K562 (cell line): ENCODE data around the gene KCNK4. TPM values are rescaled to one million over a fixed set of nuclear protein-coding genes. Genes with fewer than 3 reads are reported as not detected.

Experiments used
- ATAC-seq: fragments of 200-7000 bp; cut with Tn5 transposase; 3 replicates; pipeline ENCODE4 v1.9.1; 2020; ENCODE audit warnings: moderate library complexity
- BruUV-seq: library from RNA; stranded (reverse); fragments of 400-500 nt; replicated peaks from 2 replicates; lab custom pipeline; 2021; lab: Mats Ljungman, UMichigan
- CTCF ChIA-PET: fragments of 300-600 bp; formaldehyde crosslinking; extraction: SDS; loops from one replicate; lab custom pipeline; 2021; ENCODE audit warnings: low intra/inter-chr PET ratio; lab: Yijun Ruan, JAX
- POLR2A ChIA-PET: fragments of 300-600, 350-650 bp; sonication (Branson Sonifier 250); formaldehyde crosslinking; extraction: SDS; loops from one replicate; lab custom pipeline; 2021; ENCODE audit warnings: antibody characterized with exemption, inconsistent platforms; lab: Yijun Ruan, JAX
- DNase-seq, 4 experiments: peaks; one replicate each; pipeline versions ENCODE4 v3.0.0 to v3.0.0-alpha.2; 2011 to 2018; ENCODE audit warnings: low spot score in 3 of 4, mixed read lengths in 3 of 4; ENCODE audit errors: extremely low read depth in 1 of 4
- FAIRE-seq: peaks from 2 replicates; lab custom pipeline; 2011; peaks lifted over from hg19 to GRCh38; lab: Jason Lieb, UNC
- H2AFZ ChIP-seq: 2 replicates; pipeline ENCODE4 v1.6.0; 2011; ENCODE audit warnings: low read depth, low read length, control low read depth, inconsistent platforms
- H3K27ac ChIP-seq: fragments of 200-600 bp; 3 replicates; pipeline ENCODE4 v1.8.0; 2011; ENCODE audit warnings: low read depth, mild to moderate bottlenecking, control low read depth, inconsistent platforms, low read length, moderate library complexity, mixed read lengths; ENCODE audit errors: extremely low read depth
- H3K27me3 ChIP-seq, 2 experiments: fragments of 300-600 bp in 1 of 2; 2 replicates in 1 of 2; 3 replicates in 1 of 2; pipeline versions ENCODE4 v1.6.0 to v1.8.0; 2011; ENCODE audit warnings: inconsistent platforms in 2 of 2, low read length in 2 of 2, mild to moderate bottlenecking in 1 of 2, mixed read lengths in 1 of 2, moderate library complexity in 1 of 2; ENCODE audit not compliant: control insufficient read depth in 2 of 2, insufficient read depth in 2 of 2
- H3K36me3 ChIP-seq: fragments of 300-600 bp; 3 replicates; pipeline ENCODE4 v1.8.0; 2011; ENCODE audit warnings: mild to moderate bottlenecking, low read length, inconsistent platforms; ENCODE audit not compliant: control insufficient read depth, insufficient read depth
- H3K4me1 ChIP-seq, 2 experiments: fragments of 200-600 bp in 1 of 2; replicated peaks in 1 of 2; 2 replicates in 1 of 2; 3 replicates in 1 of 2; pipeline versions ENCODE4 v1.5.1 to v1.8.0; 2011; ENCODE audit warnings: inconsistent platforms in 2 of 2, low read length in 2 of 2, mild to moderate bottlenecking in 1 of 2, mixed read lengths in 1 of 2, moderate library complexity in 1 of 2; ENCODE audit not compliant: control insufficient read depth in 2 of 2, insufficient read depth in 2 of 2
- H3K4me2 ChIP-seq: 2 replicates; pipeline ENCODE4 v1.6.1; 2011; ENCODE audit warnings: low read length, control low read depth, inconsistent platforms, mixed read lengths; ENCODE audit not compliant: insufficient read depth
- H3K4me3 ChIP-seq: fragments of 200-600 bp; sonication (generic), shearing (Covaris generic); 2 replicates; pipeline ENCODE4 v1.5.1; 2016; ENCODE audit warnings: control low read depth, inconsistent platforms
- H3K79me2 ChIP-seq: fragments of 200-600 bp; 3 replicates; pipeline ENCODE4 v1.8.0; 2011; ENCODE audit warnings: low read length, inconsistent platforms; ENCODE audit not compliant: control insufficient read depth, insufficient read depth
- H3K9ac ChIP-seq, 2 experiments: 2 replicates each; pipeline versions ENCODE4 v1.6.0 to v1.6.1; 2011; ENCODE audit warnings: low read depth in 2 of 2, low read length in 2 of 2, control low read depth in 1 of 2, inconsistent platforms in 1 of 2, mild to moderate bottlenecking in 1 of 2, mixed read lengths in 1 of 2; ENCODE audit not compliant: insufficient read depth in 1 of 2
- H3K9me1 ChIP-seq: one replicate; pipeline ENCODE4 v1.6.0; 2011; ENCODE audit warnings: inconsistent platforms, mild to moderate bottlenecking, low read length, moderate library complexity; ENCODE audit not compliant: control insufficient read depth, insufficient read depth
- H3K9me3 ChIP-seq: replicated peaks from 2 replicates; pipeline ENCODE4 v1.5.1; 2011; ENCODE audit warnings: low read depth, low read length, inconsistent platforms; ENCODE audit not compliant: control insufficient read depth, insufficient read depth
- H4K20me1 ChIP-seq: replicated peaks from 2 replicates; pipeline ENCODE4 v1.6.1; 2011; ENCODE audit warnings: low read length, inconsistent platforms, mixed read lengths; ENCODE audit not compliant: control insufficient read depth, insufficient read depth
- BHLHE40 ChIP-seq: IDR thresholded peaks from 2 replicates; pipeline ENCODE4 v1.6.1; 2011; ENCODE audit warnings: low read length, improper control_type of control experiment
- CTBP1 ChIP-seq: fragments of 450-650 bp; IDR thresholded peaks from 2 replicates; pipeline ENCODE4 v1.6.1; 2016; ENCODE audit warnings: borderline replicate concordance
- ESRRA ChIP-seq: fragments of 450-650 bp; IDR thresholded peaks from 2 replicates; pipeline ENCODE4 v1.6.1; 2014; ENCODE audit warnings: low read depth, mild to moderate bottlenecking, moderate library complexity, borderline replicate concordance
- POLR2G ChIP-seq: fragments of 200-400 bp; formaldehyde crosslinking; IDR thresholded peaks from 2 replicates; pipeline ENCODE4 v1.6.1; 2017; ENCODE audit warnings: low read depth, mild to moderate bottlenecking, antibody characterized with exemption, low read length, moderate library complexity
- RBFOX2 ChIP-seq: fragments of 200-400 bp; formaldehyde crosslinking; IDR thresholded peaks from 2 replicates; pipeline ENCODE4 v1.6.1; 2017; ENCODE audit warnings: low read depth, mild to moderate bottlenecking, low read length, moderate library complexity
- RHOXF2B ChIP-seq: fragments of 250-450 bp; sonication (Bioruptor Pico); conservative IDR thresholded peaks from 2 replicates; pipeline ENCODE4 v1.5.1; 2021
- ZNF23 ChIP-seq: fragments of 250-450 bp; sonication (Bioruptor Pico); IDR thresholded peaks from 2 replicates; pipeline ENCODE4 v1.4.0; 2020; ENCODE audit warnings: mild to moderate bottlenecking
- ZNF263 ChIP-seq: sonication (generic); formaldehyde crosslinking; IDR thresholded peaks from 2 replicates; pipeline ENCODE4 v1.8.0; 2022; ENCODE audit warnings: mild to moderate bottlenecking, missing genetic modification reagents, borderline replicate concordance
- ZNF282 ChIP-seq: sonication (generic); formaldehyde crosslinking; IDR thresholded peaks from 2 replicates; pipeline ENCODE4 v1.8.1; 2023; ENCODE audit warnings: missing genetic modification reagents
- WGBS: fragments of 100-300 bp; shearing (Covaris generic); methylation state at CpG from one replicate; pipeline ENCODE4 v1.1.6; 2016; ENCODE audit warnings: low coverage, mixed read lengths; ENCODE audit not compliant: insufficient coverage; ENCODE audit errors: missing lambda C conversion rate; 5-methylcytosine and 5-hydroxymethylcytosine counted together
- in situ Hi-C: fragments of 300-500 bp; cut with MboI; formaldehyde crosslinking; loops from 4 replicates; pipeline ENCODE4 v1.15.0; 2018; ENCODE audit warnings: inconsistent platforms, mixed read lengths
- intact Hi-C: fragments of 100-400 bp; cut with micrococcal nuclease; formaldehyde crosslinking; loops from 2 replicates; pipeline ENCODE4 v1.14.2; 2022
- polyA plus RNA-seq, 8 experiments: library from polyadenylated mRNA; depleted of rRNA in 4 of 8; stranded (reverse) in 5 of 8; unstranded in 3 of 8; fragments of >200 nt; fragmentation: Nextera tagmentation in 2 of 8; fragmentation: Illumina TruSeq in 1 of 8; extraction: Ambion mirVana in 2 of 8; extraction: Trizol in 1 of 8; gene quantifications; 2 replicates each; pipeline versions ENCODE4 v1.2.1 to v1.2.3, GENCODE V29; 2011 to 2014; ENCODE audit warnings: inconsistent platforms in 1 of 8, missing spikeins in 1 of 8
- total RNA-seq, 7 experiments: library from RNA; depleted of rRNA in 6 of 7; stranded (reverse); fragments of >200 nt in 6 of 7; fragmentation: Illumina TruSeq in 2 of 7; extraction: Trizol in 2 of 7; gene quantifications; 2 replicates each; pipeline versions ENCODE4 v1.2.1 to v1.2.3, GENCODE V29; 2011 to 2021; ENCODE audit warnings: low replicate concordance in 1 of 7
- TF ChIP-seq, protein P1 (sequence below), 3 experiments: IDR thresholded peaks in 2 of 3; conservative IDR thresholded peaks in 1 of 3; 2 replicates each; pipeline ENCODE4 v1.5.1; 2011 to 2012; ENCODE audit warnings: low read length in 3 of 3, mild to moderate bottlenecking in 3 of 3, control low read depth in 2 of 3, improper control_type of control experiment in 1 of 3, inconsistent platforms in 1 of 3, low read depth in 1 of 3, mixed read lengths in 1 of 3, moderate library complexity in 1 of 3; ENCODE audit not compliant: insufficient read depth in 2 of 3
- TF ChIP-seq, protein P2 (sequence below): fragments of 450-650 bp; IDR thresholded peaks from one replicate; pipeline ENCODE4 v1.6.1; 2018; ENCODE audit warnings: mild to moderate bottlenecking, moderate library complexity; ENCODE audit not compliant: partially characterized antibody
- TF ChIP-seq, protein P3 (sequence below): fragments of 250-450 bp; sonication (Bioruptor Pico); IDR thresholded peaks from 2 replicates; pipeline ENCODE4 v1.4.0; 2020; ENCODE audit warnings: mild to moderate bottlenecking, moderate library complexity

KCNK4 gene
- total and polyA plus RNA-seq, 9 of the 15 experiments (the other 6 are each of a cell fraction or from before 2014, with no cell fraction given), result not detected

DNA sequence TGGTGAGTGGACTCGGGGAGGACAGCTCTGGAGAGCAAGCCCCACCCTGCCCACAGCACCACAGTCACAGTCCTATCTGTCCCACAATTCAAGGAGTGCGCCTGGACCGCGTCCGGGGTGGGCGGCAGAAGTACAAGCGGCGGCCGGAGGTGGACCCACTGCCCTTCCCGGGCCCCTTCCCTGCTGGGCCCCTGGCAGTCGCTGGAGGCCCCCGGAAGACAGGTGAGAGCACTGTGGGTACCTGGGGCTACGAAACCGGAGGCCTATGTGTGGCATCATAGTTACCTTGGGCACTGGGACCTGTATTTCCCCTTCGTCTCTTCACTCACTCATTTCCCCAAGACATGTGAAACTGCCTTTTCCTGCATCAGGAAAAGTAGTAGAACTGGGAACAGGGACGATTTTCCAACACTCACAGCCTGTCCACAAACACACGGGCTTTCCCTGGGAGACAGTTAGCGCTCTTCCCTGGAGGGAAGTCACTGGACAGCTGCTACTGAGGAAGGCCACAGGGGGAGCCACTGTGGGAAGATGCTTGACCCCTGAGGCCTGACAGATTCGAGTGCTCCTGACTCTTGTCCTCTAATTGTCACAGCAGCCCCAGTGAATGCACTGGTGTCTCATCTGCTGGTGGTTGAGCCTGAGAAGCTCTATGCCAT is 23.2 kb downstream of the KCNK4 start (continued):
- TF ChIP-seq RHOXF2B (CRISPR knock-in tag), result no peak
- peak; percentile 45 for TF ChIP-seq POLR2G
- peak; percentile 41; the same call in 1 of the 2 replicates for TF ChIP-seq RBFOX2
- TF ChIP-seq, protein P1, sequence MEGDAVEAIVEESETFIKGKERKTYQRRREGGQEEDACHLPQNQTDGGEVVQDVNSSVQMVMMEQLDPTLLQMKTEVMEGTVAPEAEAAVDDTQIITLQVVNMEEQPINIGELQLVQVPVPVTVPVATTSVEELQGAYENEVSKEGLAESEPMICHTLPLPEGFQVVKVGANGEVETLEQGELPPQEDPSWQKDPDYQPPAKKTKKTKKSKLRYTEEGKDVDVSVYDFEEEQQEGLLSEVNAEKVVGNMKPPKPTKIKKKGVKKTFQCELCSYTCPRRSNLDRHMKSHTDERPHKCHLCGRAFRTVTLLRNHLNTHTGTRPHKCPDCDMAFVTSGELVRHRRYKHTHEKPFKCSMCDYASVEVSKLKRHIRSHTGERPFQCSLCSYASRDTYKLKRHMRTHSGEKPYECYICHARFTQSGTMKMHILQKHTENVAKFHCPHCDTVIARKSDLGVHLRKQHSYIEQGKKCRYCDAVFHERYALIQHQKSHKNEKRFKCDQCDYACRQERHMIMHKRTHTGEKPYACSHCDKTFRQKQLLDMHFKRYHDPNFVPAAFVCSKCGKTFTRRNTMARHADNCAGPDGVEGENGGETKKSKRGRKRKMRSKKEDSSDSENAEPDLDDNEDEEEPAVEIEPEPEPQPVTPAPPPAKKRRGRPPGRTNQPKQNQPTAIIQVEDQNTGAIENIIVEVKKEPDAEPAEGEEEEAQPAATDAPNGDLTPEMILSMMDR (IDR thresholded peaks at IDR 0.05 in 2 of 3, conservative IDR thresholded peaks at IDR 0.05 in 1 of 3; ENCODE audit: insufficient read depth in 2 of 3, low read depth in 1 of 3, low read length in 3 of 3), result peak; percentile 34 to 53 (median 44); a peak in 5 of 6 replicates
- TF ChIP-seq CTBP1, result peak; percentile 23; the same call in 1 of the 2 replicates
- TF ChIP-seq ESRRA, result peak; percentile 18; the same call in 1 of the 2 replicates

DNA sequence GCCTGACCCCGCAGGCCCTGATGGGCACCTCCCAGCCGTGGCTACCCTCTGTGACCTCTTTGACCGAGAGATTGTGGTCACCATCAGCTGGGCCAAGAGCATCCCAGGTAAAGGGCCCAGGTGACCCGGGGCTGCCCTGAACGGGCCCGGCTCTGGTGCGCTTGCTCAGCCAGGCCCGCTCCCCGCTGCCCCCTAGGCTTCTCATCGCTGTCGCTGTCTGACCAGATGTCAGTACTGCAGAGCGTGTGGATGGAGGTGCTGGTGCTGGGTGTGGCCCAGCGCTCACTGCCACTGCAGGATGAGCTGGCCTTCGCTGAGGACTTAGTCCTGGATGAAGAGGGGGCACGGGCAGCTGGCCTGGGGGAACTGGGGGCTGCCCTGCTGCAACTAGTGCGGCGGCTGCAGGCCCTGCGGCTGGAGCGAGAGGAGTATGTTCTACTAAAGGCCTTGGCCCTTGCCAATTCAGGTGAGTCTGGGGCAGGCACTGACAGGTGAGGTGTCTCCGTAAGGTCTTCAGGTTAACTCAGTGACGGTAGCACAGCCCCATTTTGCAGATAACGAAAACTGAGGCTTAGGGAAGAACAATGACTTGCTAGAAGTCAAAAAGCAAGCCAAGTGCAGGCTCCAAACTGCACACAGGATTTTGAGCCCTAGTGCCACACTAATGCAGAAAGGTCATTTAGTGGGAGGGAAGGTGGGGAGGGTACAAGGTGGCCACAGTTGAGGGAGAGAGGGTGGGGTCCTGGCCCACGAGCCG is 23.9 kb downstream of the KCNK4 start:
- Histone ChIP-seq H3K4me2 (no peak overlapping the region), H3K27me3 (no peaks in the 10 kb centered on the region), H3K4me1 (peaks cover 8 to 63% of the 10 kb centered on the region in 2 experiments; a peak in 4 of 5 replicates), H3K9ac (peak overlapping the region in 1 of 2 experiments; percentile 20; a peak in 1 of 4 replicates), H3K9me1 (no peaks in the 10 kb centered on the region), H3K9me3 (no peaks in the 10 kb centered on the region), H3K79me2 (peaks cover 49% of the 10 kb centered on the region), H3K27ac (no peak overlapping the region; the same call in 2 of the 3 replicates), H4K20me1 (no peaks in the 10 kb centered on the region; the same call in 1 of the 2 replicates), H3K4me3 (no peak overlapping the region), H2AFZ (no peak overlapping the region), H3K36me3 (peaks cover 63% of the 10 kb centered on the region)
- intact Hi-C loops, result no loop called here
- in situ Hi-C loops, result no loop called here
- ChIA-PET CTCF (no interaction called here), POLR2A (interaction anchor here (0.5 to 1.0 kb wide), 3 partner anchors 8 to 111 kb away, joined by 3 to 4 read pairs (median 3); no protein-coding TSS in a partner anchor)
- 88% methylated on average over 23 of the region's 24 CpGs for WGBS
- FAIRE-seq (no peak), DNase-seq (no peak), ATAC-seq (no peak)
- BruUV-seq, result no TSS peak
- TF ChIP-seq ZNF282 (CRISPR knock-in tag), result no peak
- peak; percentile 24; the same call in 1 of the 2 replicates for TF ChIP-seq ZNF263 (CRISPR knock-in tag)
- TF ChIP-seq, protein P2, sequence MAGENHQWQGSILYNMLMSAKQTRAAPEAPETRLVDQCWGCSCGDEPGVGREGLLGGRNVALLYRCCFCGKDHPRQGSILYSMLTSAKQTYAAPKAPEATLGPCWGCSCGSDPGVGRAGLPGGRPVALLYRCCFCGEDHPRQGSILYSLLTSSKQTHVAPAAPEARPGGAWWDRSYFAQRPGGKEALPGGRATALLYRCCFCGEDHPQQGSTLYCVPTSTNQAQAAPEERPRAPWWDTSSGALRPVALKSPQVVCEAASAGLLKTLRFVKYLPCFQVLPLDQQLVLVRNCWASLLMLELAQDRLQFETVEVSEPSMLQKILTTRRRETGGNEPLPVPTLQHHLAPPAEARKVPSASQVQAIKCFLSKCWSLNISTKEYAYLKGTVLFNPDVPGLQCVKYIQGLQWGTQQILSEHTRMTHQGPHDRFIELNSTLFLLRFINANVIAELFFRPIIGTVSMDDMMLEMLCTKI, result no peak
- TF ChIP-seq, protein P3, sequence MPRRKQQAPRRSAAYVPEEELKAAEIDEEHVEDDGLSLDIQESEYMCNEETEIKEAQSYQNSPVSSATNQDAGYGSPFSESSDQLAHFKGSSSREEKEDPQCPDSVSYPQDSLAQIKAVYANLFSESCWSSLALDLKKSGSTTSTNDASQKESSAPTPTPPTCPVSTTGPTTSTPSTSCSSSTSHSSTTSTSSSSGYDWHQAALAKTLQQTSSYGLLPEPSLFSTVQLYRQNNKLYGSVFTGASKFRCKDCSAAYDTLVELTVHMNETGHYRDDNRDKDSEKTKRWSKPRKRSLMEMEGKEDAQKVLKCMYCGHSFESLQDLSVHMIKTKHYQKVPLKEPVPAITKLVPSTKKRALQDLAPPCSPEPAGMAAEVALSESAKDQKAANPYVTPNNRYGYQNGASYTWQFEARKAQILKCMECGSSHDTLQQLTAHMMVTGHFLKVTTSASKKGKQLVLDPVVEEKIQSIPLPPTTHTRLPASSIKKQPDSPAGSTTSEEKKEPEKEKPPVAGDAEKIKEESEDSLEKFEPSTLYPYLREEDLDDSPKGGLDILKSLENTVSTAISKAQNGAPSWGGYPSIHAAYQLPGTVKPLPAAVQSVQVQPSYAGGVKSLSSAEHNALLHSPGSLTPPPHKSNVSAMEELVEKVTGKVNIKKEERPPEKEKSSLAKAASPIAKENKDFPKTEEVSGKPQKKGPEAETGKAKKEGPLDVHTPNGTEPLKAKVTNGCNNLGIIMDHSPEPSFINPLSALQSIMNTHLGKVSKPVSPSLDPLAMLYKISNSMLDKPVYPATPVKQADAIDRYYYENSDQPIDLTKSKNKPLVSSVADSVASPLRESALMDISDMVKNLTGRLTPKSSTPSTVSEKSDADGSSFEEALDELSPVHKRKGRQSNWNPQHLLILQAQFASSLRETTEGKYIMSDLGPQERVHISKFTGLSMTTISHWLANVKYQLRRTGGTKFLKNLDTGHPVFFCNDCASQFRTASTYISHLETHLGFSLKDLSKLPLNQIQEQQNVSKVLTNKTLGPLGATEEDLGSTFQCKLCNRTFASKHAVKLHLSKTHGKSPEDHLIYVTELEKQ, result no peak
- TF ChIP-seq ZNF23 (CRISPR knock-in tag), result no peak
- TF ChIP-seq BHLHE40, result no peak
